CD4-positive, alpha-beta T cell treated with Interleukin-12 subunit alpha and Interleukin-12 subunit beta, for 1 hour (primary cell): ENCODE results near the gene PARS2.

ENCODE experiments used
- DNase-seq: peaks from one replicate; pipeline ENCODE4 v3.0.0-alpha.2; 2020

PARS2 gene

GRCh38 chr1:54767526-54767925 is 3.2 kb upstream of the PARS2 start:
- DNase-seq = no peak

GRCh38 chr1:54766726-54767125 is 2.4 kb upstream of the PARS2 start:
- DNase-seq = no peak

GRCh38 chr1:54764922-54765561 is 719 bp upstream of the PARS2 start:
- DNase-seq = no peak

GRCh38 chr1:54763816-54764132 is 549 bp downstream of the PARS2 start:
- no peak for DNase-seq

GRCh38 chr1:54758678-54759348 is 5.5 kb downstream of the PARS2 start:
- DNase-seq = no peak

GRCh38 chr1:54757833-54758232 is 6.5 kb downstream of the PARS2 start:
- no peak for DNase-seq

- no peak for DNase-seq
Measured at GRCh38 chr1:54754486-54755285, 9.6 kb downstream of the PARS2 start.

GRCh38 chr1:54754045-54754444 is 10.3 kb downstream of the PARS2 start:
- no peak for DNase-seq

- DNase-seq = no peak
Measured at GRCh38 chr1:54751426-54751825, 12.9 kb downstream of the PARS2 start.

- no peak for DNase-seq
Measured at GRCh38 chr1:54750596-54750995, 13.7 kb downstream of the PARS2 start.

GRCh38 chr1:54748094-54748835 is 16.1 kb downstream of the PARS2 start:
- no peak for DNase-seq

GRCh38 chr1:54745864-54746263 is 18.5 kb downstream of the PARS2 start:
- DNase-seq = no peak

- DNase-seq = no peak
Measured at GRCh38 chr1:54745274-54745673, 19.0 kb downstream of the PARS2 start.

GRCh38 chr1:54744696-54745095 is 19.6 kb downstream of the PARS2 start:
- no peak for DNase-seq

- no peak for DNase-seq
Measured at GRCh38 chr1:54743416-54744226, 20.7 kb downstream of the PARS2 start.

GRCh38 chr1:54742282-54742681 is 22.0 kb downstream of the PARS2 start:
- DNase-seq = no peak

- DNase-seq = no peak
Measured at GRCh38 chr1:54741531-54741930, 22.8 kb downstream of the PARS2 start.

GRCh38 chr1:54738244-54738643 is 26.1 kb downstream of the PARS2 start:
- DNase-seq = no peak

- no peak for DNase-seq
Measured at GRCh38 chr1:54736685-54737084, 27.6 kb downstream of the PARS2 start.

- no peak for DNase-seq
Measured at GRCh38 chr1:54728027-54728426, 36.3 kb downstream of the PARS2 start.

GRCh38 chr1:54724771-54725170 is 39.6 kb downstream of the PARS2 start:
- DNase-seq = no peak

GRCh38 chr1:54723985-54724384 is 40.3 kb downstream of the PARS2 start:
- no peak for DNase-seq

- no peak for DNase-seq
Measured at GRCh38 chr1:54721719-54722118, 42.6 kb downstream of the PARS2 start.
